ENCODE data around the gene ZNF570. TPM values are rescaled to one million over a fixed set of nuclear protein-coding genes. Genes with fewer than 3 reads are reported as not detected.

The ZNF570 gene
- total and polyA plus RNA-seq, 2 of the 8 experiments (the other 6 are each of a cell fraction or from before 2014, with no cell fraction given), result 1.0 to 5.4 TPM

GRCh38 chr19:37484406-37485168, 15.4 kb downstream of the ZNF570 start:
- DNase-seq (ENCODE audit: low read depth in 1 of 2, low spot score in 2 of 2) (no peak), FAIRE-seq (no peak)
- Histone ChIP-seq H3K4me2 (ENCODE audit: insufficient read depth in 1 of 2, low read depth in 2 of 2, low read length in 2 of 2) (no peak overlapping the region), H2BK12ac (ENCODE audit: low read depth, low read length) (no peak overlapping the region), H3K9me3 (ENCODE audit: insufficient read depth in 2 of 2, low read depth in 1 of 2, low read length in 1 of 2) (peaks cover 63 to 69% of the 10 kb centered on the region in 2 experiments), H3K27ac (ENCODE audit: low read depth, low read length) (no peak overlapping the region), H2AFZ (ENCODE audit: low read length) (no peak overlapping the region), H2BK15ac (ENCODE audit: low read length) (no peak overlapping the region), H3K27me3 (replicated peaks in 1 of 4; ENCODE audit: control insufficient read depth in 3 of 4, extremely low read depth in 1 of 4, insufficient read depth in 3 of 4, low read length in 3 of 4) (no peaks in the 10 kb centered on the region), H3K9ac (replicated peaks in 1 of 4; ENCODE audit: extremely low read depth in 1 of 4, low read depth in 3 of 4, low read length in 3 of 4) (no peak overlapping the region), H3K23ac (ENCODE audit: insufficient read length) (no peak overlapping the region), H3K79me2 (ENCODE audit: control insufficient read depth in 1 of 2, insufficient read depth in 2 of 2, low read length in 2 of 2) (no peaks in the 10 kb centered on the region), H4K8ac (ENCODE audit: extremely low read depth, insufficient read depth, low read length) (no peak overlapping the region), H4K91ac (replicated peaks; ENCODE audit: insufficient read length, low read length) (no peak overlapping the region), H3K4me1 (replicated peaks in 1 of 4; ENCODE audit: control insufficient read depth in 3 of 4, insufficient read depth in 4 of 4, low read length in 3 of 4) (no peaks in the 10 kb centered on the region), H2BK5ac (ENCODE audit: low read depth, low read length) (no peak overlapping the region), H3K14ac (ENCODE audit: insufficient read length) (no peak overlapping the region), H2AK5ac (ENCODE audit: low read depth, low read length) (no peak overlapping the region), H3K36me3 (ENCODE audit: control insufficient read depth in 2 of 4, insufficient read depth in 4 of 4, low read length in 3 of 4) (peaks cover 0 to 25% (median 12%) of the 10 kb centered on the region in 4 experiments; a peak in 5 of 8 replicates), H3K79me1 (ENCODE audit: low read depth, low read length) (no peaks in the 10 kb centered on the region), H4K5ac (ENCODE audit: insufficient read length, low read depth, low read length) (no peak overlapping the region), H3K4me3 (ENCODE audit: extremely low read depth in 1 of 4, insufficient read depth in 2 of 4, low read depth in 3 of 4, low read length in 4 of 4) (no peak overlapping the region), H3K18ac (ENCODE audit: extremely low read depth, low read length) (no peak overlapping the region), H2BK120ac (replicated peaks; ENCODE audit: low read depth, low read length) (no peak overlapping the region), H4K20me1 (replicated peaks in 1 of 2; ENCODE audit: control insufficient read depth in 1 of 2, insufficient read depth in 2 of 2, low read length in 2 of 2) (no peaks in the 10 kb centered on the region), H3K4ac (replicated peaks; ENCODE audit: insufficient read length, low read depth, low read length) (no peak overlapping the region), H3K23me2 (ENCODE audit: low read depth, low read length) (no peaks in the 10 kb centered on the region), H2BK20ac (ENCODE audit: low read length) (no peak overlapping the region), H3K56ac (replicated peaks; ENCODE audit: insufficient read length, low read depth, low read length) (no peak overlapping the region)
- WGBS, 2 experiments (ENCODE audit: extremely low coverage in 1 of 2, insufficient coverage in 1 of 2, insufficient read length in 1 of 2, insufficient replicate concordance in 2 of 2, low coverage in 1 of 2, low lambda C conversion rate in 2 of 2, missing lambda C conversion rate in 1 of 2), result 91% methylated on average over 8 of the region's 8 CpGs; no CpG with 5 or more reads in 1 of the 2 experiments
- POLR2A ChIA-PET (ENCODE audit: partially characterized antibody), result no interaction called here
- TF ChIP-seq E2F6 (IDR thresholded peaks at IDR 0.05) (no peak), ZNF274 (IDR thresholded peaks at IDR 0.05; ENCODE audit: borderline replicate concordance, extremely low read depth, low read length) (peak; percentile 92)
- CTCF ChIA-PET (ENCODE audit: partially characterized antibody), result interaction anchor here (0.6 to 0.9 kb wide), 3 partner anchors 9 to 299 kb away, joined by 3 to 6 read pairs (median 3); no protein-coding TSS in a partner anchor

Measured in H1 (cell line).